Breast epithelium (tissue), 4 donors: ENCODE measurements around the gene HCFC1. TPM values are rescaled to one million over a fixed set of nuclear protein-coding genes. Genes with fewer than 3 reads are reported as not detected.

ENCODE experiments used
- DNase-seq, 2 donors: peaks; one replicate each; pipeline ENCODE4 v3.0.0-alpha.2; 2019; ENCODE audit warnings: low spot score in 2 of 2
- H3K27ac ChIP-seq, 2 donors: fragments of 200-600 bp; sonication (generic) in 1 of 2; one replicate each; pipeline ENCODE4 v1.5.1; 2016 to 2019; ENCODE audit warnings: mild to moderate bottlenecking in 1 of 2
- H3K27me3 ChIP-seq, 2 donors: fragments of 200-600 bp; sonication (generic) in 1 of 2; one replicate each; pipeline versions ENCODE4 v1.5.1 to v1.6.0; 2017 to 2019; ENCODE audit warnings: control low read depth in 1 of 2, mild to moderate bottlenecking in 1 of 2
- H3K36me3 ChIP-seq: fragments of 200-600 bp; one replicate; pipeline ENCODE4 v1.5.1; 2019
- H3K4me1 ChIP-seq, 2 donors: fragments of 200-600 bp; sonication (generic); one replicate each; pipeline ENCODE4 v1.5.1; 2016 to 2019; ENCODE audit warnings: control low read depth in 1 of 2
- H3K4me3 ChIP-seq, 3 donors: fragments of 200-600 bp; sonication (generic); 1 replicate in 2 of 3; 2 replicates in 1 of 3; pipeline ENCODE4 v1.5.1; 2016 to 2019; ENCODE audit warnings: mild to moderate bottlenecking in 3 of 3, moderate library complexity in 2 of 3
- H3K9me3 ChIP-seq, 2 donors: fragments of 200-600 bp; sonication (generic) in 1 of 2; one replicate each; pipeline ENCODE4 v1.5.1; 2016 to 2019; ENCODE audit warnings: control low read depth in 1 of 2
- CTCF ChIP-seq, 3 donors: fragments of 450-650 bp; IDR thresholded peaks; one replicate each; pipeline ENCODE4 v1.5.1; 2016 to 2017; ENCODE audit warnings: antibody characterized with exemption in 3 of 3, mild to moderate bottlenecking in 3 of 3, moderate library complexity in 3 of 3
- POLR2A ChIP-seq: fragments of 450-650 bp; IDR thresholded peaks from one replicate; pipeline ENCODE4 v1.6.1; 2016; ENCODE audit warnings: antibody characterized with exemption, mild to moderate bottlenecking, moderate library complexity
- POLR2AphosphoS5 ChIP-seq, 3 donors: sonication (generic); formaldehyde crosslinking; IDR thresholded peaks; one replicate each; pipeline ENCODE4 v1.6.1; 2017; ENCODE audit warnings: antibody characterized with exemption in 3 of 3
- intact Hi-C: fragments of 100-400 bp; cut with DNase I; formaldehyde crosslinking; loops from one replicate; pipeline ENCODE4 v1.15.1; 2023; ENCODE audit warnings: low total_unique reads
- total RNA-seq, 3 donors: library from RNA; depleted of rRNA; stranded (reverse); fragments of >200 nt; gene quantifications; one replicate each; pipeline ENCODE4 v1.1.0, GENCODE V29; 2016

HCFC1 gene
- total RNA-seq, 3 donors from 2014 or later: 20.2 to 23.0 (median 22.6) TPM

DNA sequence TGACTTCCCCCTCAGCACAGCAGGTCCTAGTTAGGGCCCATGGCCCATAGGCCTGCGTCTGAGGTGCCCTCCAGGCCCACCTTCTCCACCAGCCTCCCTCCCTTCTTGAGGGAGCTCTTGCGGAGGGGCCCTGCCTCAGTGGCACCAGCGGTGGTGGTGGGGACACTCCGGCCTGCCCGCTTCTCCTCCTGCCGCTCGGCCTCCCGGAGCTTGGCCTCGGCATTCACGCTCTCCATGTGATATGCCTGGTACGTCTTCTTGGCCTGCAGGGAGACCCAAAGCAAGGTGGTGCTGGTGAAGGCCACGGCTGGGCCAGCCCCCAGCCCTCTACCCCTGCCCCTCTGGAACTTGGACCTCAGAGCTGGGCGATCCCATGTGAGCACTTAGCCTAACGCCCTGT lies 51.1 kb downstream of the HCFC1 start:
- Histone ChIP-seq H3K4me1 (no peaks in the 10 kb centered on the region), H3K27me3 (peaks cover 0 to 76% of the 10 kb centered on the region in 2 donors), H3K36me3 (no peaks in the 10 kb centered on the region), H3K27ac (no peak overlapping the region), H3K9me3 (no peaks in the 10 kb centered on the region), H3K4me3 (no peak overlapping the region)
- no peak for DNase-seq
- no peak for TF ChIP-seq POLR2A
- no peak for TF ChIP-seq POLR2AphosphoS5 (IDR thresholded peaks at IDR 0.05)
- no peak for TF ChIP-seq CTCF (IDR thresholded peaks at IDR 0.05)
- intact Hi-C loops: no loop called here

- Histone ChIP-seq H3K27me3 (peaks cover 0 to 71% of the 10 kb centered on the region in 2 donors), H3K4me1 (no peaks in the 10 kb centered on the region), H3K27ac (no peak overlapping the region), H3K4me3 (no peak overlapping the region), H3K9me3 (no peaks in the 10 kb centered on the region), H3K36me3 (no peaks in the 10 kb centered on the region)
- intact Hi-C loops: no loop called here
- no peak for TF ChIP-seq POLR2AphosphoS5 (IDR thresholded peaks at IDR 0.05)
- no peak for TF ChIP-seq POLR2A
- TF ChIP-seq CTCF (IDR thresholded peaks at IDR 0.05): no peak
- no peak for DNase-seq
Measured at GRCh38 chrX:153919281-153919680, 52.3 kb downstream of the HCFC1 start.

DNA sequence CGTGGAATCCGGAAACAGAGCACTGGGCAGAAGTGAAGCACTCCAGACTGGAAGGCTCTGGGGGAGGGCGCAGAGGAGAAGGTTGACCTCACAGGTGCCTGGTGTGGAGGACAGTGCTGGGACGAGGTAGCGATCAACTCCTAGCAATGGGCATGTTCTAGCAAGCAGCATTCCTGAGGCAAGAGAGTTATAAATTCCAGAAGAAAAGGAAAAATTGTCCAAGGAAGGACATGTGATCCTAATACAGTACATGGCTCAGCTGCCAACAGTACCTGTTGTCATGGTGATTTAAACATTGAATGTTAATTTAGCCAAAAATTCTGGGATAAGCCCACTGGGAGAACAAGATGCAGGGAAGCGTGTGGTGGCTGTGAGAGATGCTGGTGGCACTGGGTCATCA lies 53.7 kb downstream of the HCFC1 start:
- Histone ChIP-seq H3K4me3 (no peak overlapping the region), H3K9me3 (no peaks in the 10 kb centered on the region), H3K27ac (no peak overlapping the region), H3K36me3 (no peaks in the 10 kb centered on the region), H3K4me1 (no peaks in the 10 kb centered on the region), H3K27me3 (peaks cover 0 to 72% of the 10 kb centered on the region in 2 donors)
- no peak for TF ChIP-seq POLR2A
- TF ChIP-seq POLR2AphosphoS5 (IDR thresholded peaks at IDR 0.05): no peak
- no peak for TF ChIP-seq CTCF (IDR thresholded peaks at IDR 0.05)
- peak in 1 of 2 donors; percentile 48 for DNase-seq
- intact Hi-C loops: no loop called here

- TF ChIP-seq POLR2AphosphoS5 (IDR thresholded peaks at IDR 0.05) (no peak), CTCF (IDR thresholded peaks at IDR 0.05) (no peak), POLR2A (no peak)
- DNase-seq: no peak
- no peaks in the 10 kb centered on the region for H3K9me3 ChIP-seq
- H3K27me3 ChIP-seq: peaks cover 0 to 65% of the 10 kb centered on the region in 2 donors
- intact Hi-C loops: no loop called here
- H3K4me3 ChIP-seq: no peak overlapping the region
- H3K27ac ChIP-seq: no peak overlapping the region
- no peaks in the 10 kb centered on the region for H3K36me3 ChIP-seq
- no peaks in the 10 kb centered on the region for H3K4me1 ChIP-seq
Measured at GRCh38 chrX:153913701-153914100, 57.9 kb downstream of the HCFC1 start.

- H3K27ac ChIP-seq: no peak overlapping the region
- H3K27me3 ChIP-seq: peaks cover 0 to 65% of the 10 kb centered on the region in 2 donors
- no peak for TF ChIP-seq POLR2A
- TF ChIP-seq CTCF (IDR thresholded peaks at IDR 0.05): no peak
- no peak for TF ChIP-seq POLR2AphosphoS5 (IDR thresholded peaks at IDR 0.05)
- no peaks in the 10 kb centered on the region for H3K9me3 ChIP-seq
- H3K4me3 ChIP-seq: no peak overlapping the region
- intact Hi-C loops: no loop called here
- no peak for DNase-seq
- H3K36me3 ChIP-seq: no peaks in the 10 kb centered on the region
- H3K4me1 ChIP-seq: no peaks in the 10 kb centered on the region
Measured at GRCh38 chrX:153913211-153913610, 58.4 kb downstream of the HCFC1 start.
